ENCODE data around the gene CC2D2A.
"Not testable (repeated sequence)": the region's sequence is repeated elsewhere in the genome, so short reads cannot be mapped to it uniquely, and the experiment has no call there.

CC2D2A gene

GRCh38 chr4:15562623-15563022, 92.9 kb downstream of the CC2D2A start:
- no peak for DNase-seq

GRCh38 chr4:15563871-15564270, 94.2 kb downstream of the CC2D2A start:
- DNase-seq = no peak

GRCh38 chr4:15568821-15569220, 99.1 kb downstream of the CC2D2A start:
- no peak for DNase-seq

- no peak for DNase-seq
Measured at GRCh38 chr4:15569746-15570145, 100.1 kb downstream of the CC2D2A start.

GRCh38 chr4:15575966-15576365, 106.3 kb downstream of the CC2D2A start:
- no peak for DNase-seq

GRCh38 chr4:15577508-15577907, 107.8 kb downstream of the CC2D2A start:
- no peak for DNase-seq

GRCh38 chr4:15584785-15585184, 115.1 kb downstream of the CC2D2A start:
- DNase-seq = no peak

GRCh38 chr4:15585331-15585730, 115.6 kb downstream of the CC2D2A start:
- no peak for DNase-seq

GRCh38 chr4:15586066-15586465, 116.4 kb downstream of the CC2D2A start:
- DNase-seq = no peak

- DNase-seq = no peak
Measured at GRCh38 chr4:15587649-15588048, 118.0 kb downstream of the CC2D2A start.

GRCh38 chr4:15592799-15593198, 123.1 kb downstream of the CC2D2A start:
- DNase-seq = no peak

GRCh38 chr4:15598644-15599043, 129.0 kb downstream of the CC2D2A start:
- DNase-seq = no peak

- no peak for DNase-seq
Measured at GRCh38 chr4:15600176-15600575, 130.5 kb downstream of the CC2D2A start.

- no peak for DNase-seq
Measured at GRCh38 chr4:15601862-15602261, 132.2 kb downstream of the CC2D2A start.

GRCh38 chr4:15605537-15605936, 135.9 kb downstream of the CC2D2A start:
- no peak for DNase-seq

- DNase-seq = no peak
Measured at GRCh38 chr4:15610855-15611254, 141.2 kb downstream of the CC2D2A start.

GRCh38 chr4:15612136-15612535, 142.5 kb downstream of the CC2D2A start:
- DNase-seq = no peak

GRCh38 chr4:15614891-15615290, 145.2 kb downstream of the CC2D2A start:
- not testable (repeated sequence) for DNase-seq

GRCh38 chr4:15617407-15617806, 147.7 kb downstream of the CC2D2A start:
- DNase-seq = not testable (repeated sequence)

- DNase-seq = no peak
Measured at GRCh38 chr4:15636818-15637217, 167.1 kb downstream of the CC2D2A start.

GRCh38 chr4:15638418-15638817, 168.7 kb downstream of the CC2D2A start:
- no peak for DNase-seq

- DNase-seq = no peak
Measured at GRCh38 chr4:15648600-15648999, 178.9 kb downstream of the CC2D2A start.

- DNase-seq = peak; percentile 54
Measured at GRCh38 chr4:15649914-15650545, 180.3 kb downstream of the CC2D2A start.

Data from stimulated activated CD8-positive, alpha-beta memory T cell treated with anti-CD3 and anti-CD28 coated beads, Interleukin-4, amount 100 ng/mL, for 48 hours (primary cell).